H9 (cell line): ENCODE results near the gene ADGRB3. TPM values are rescaled to one million over a fixed set of nuclear protein-coding genes. Genes with fewer than 3 reads are reported as not detected.

Source experiments
- DNase-seq: peaks from one replicate; pipeline ENCODE4 v3.0.0-alpha.2; 2017
- H2AFZ ChIP-seq: one replicate; pipeline ENCODE4 v1.6.1; 2013; ENCODE audit warnings: mild to moderate bottlenecking, low read length, control low read depth, moderate library complexity
- H2AK5ac ChIP-seq: 2 replicates; pipeline ENCODE4 v1.6.1; 2013; ENCODE audit warnings: low read length, control low read depth, mixed read lengths; ENCODE audit not compliant: insufficient read length
- H2BK120ac ChIP-seq: one replicate; pipeline ENCODE4 v1.6.1; 2013; ENCODE audit warnings: low read depth, mild to moderate bottlenecking, low read length, control low read depth, inconsistent platforms; ENCODE audit not compliant: poor library complexity, severe bottlenecking
- H2BK12ac ChIP-seq: 2 replicates; pipeline ENCODE4 v1.6.1; 2013; ENCODE audit warnings: low read length, control low read depth, mixed read lengths, low read depth; ENCODE audit not compliant: insufficient read length
- H2BK15ac ChIP-seq: 2 replicates; pipeline ENCODE4 v1.6.1; 2013; ENCODE audit warnings: low read depth, low read length, control low read depth
- H2BK20ac ChIP-seq: one replicate; pipeline ENCODE4 v1.6.1; 2013; ENCODE audit warnings: low read depth, mild to moderate bottlenecking, low read length, control low read depth, inconsistent platforms; ENCODE audit not compliant: poor library complexity, severe bottlenecking
- H2BK5ac ChIP-seq: 2 replicates; pipeline ENCODE4 v1.6.1; 2013; ENCODE audit warnings: low read length, control low read depth, mixed read lengths; ENCODE audit not compliant: insufficient read length
- H3K14ac ChIP-seq: 2 replicates; pipeline ENCODE4 v1.6.1; 2013; ENCODE audit warnings: low read length, control low read depth; ENCODE audit not compliant: insufficient read depth
- H3K18ac ChIP-seq: 2 replicates; pipeline ENCODE4 v1.6.1; 2013; ENCODE audit warnings: low read depth, mild to moderate bottlenecking, mixed read lengths, low read length, control low read depth; ENCODE audit not compliant: insufficient read length
- H3K23ac ChIP-seq: 2 replicates; pipeline ENCODE4 v1.6.1; 2013; ENCODE audit warnings: low read length, control low read depth, mixed read lengths, low read depth; ENCODE audit not compliant: insufficient read length
- H3K23me2 ChIP-seq: 2 replicates; pipeline ENCODE4 v1.6.1; 2013; ENCODE audit warnings: low read depth, mild to moderate bottlenecking, mixed read lengths, low read length, control low read depth; ENCODE audit not compliant: insufficient read length, poor library complexity, severe bottlenecking
- H3K27ac ChIP-seq: 2 replicates; pipeline ENCODE4 v1.5.1; 2013; ENCODE audit warnings: low read length, control low read depth, mixed read lengths, low read depth; ENCODE audit not compliant: insufficient read length
- H3K27me3 ChIP-seq: 2 replicates; pipeline ENCODE4 v1.6.1; 2013; ENCODE audit warnings: low read length, control low read depth, inconsistent platforms; ENCODE audit not compliant: insufficient read depth
- H3K4ac ChIP-seq: 2 replicates; pipeline ENCODE4 v1.6.1; 2013; ENCODE audit warnings: low read depth, mild to moderate bottlenecking, control low read depth, inconsistent platforms, low read length, moderate library complexity
- H3K4me1 ChIP-seq: 2 replicates; pipeline ENCODE4 v1.6.1; 2013; ENCODE audit warnings: low read length, control low read depth, inconsistent platforms; ENCODE audit not compliant: insufficient read depth
- H3K4me2 ChIP-seq: 2 replicates; pipeline ENCODE4 v1.6.1; 2013; ENCODE audit warnings: low read length, control low read depth, mixed read lengths; ENCODE audit not compliant: insufficient read length, insufficient read depth
- H3K56ac ChIP-seq: 2 replicates; pipeline ENCODE4 v1.6.1; 2013; ENCODE audit warnings: low read depth, mild to moderate bottlenecking, mixed read lengths, low read length, control low read depth; ENCODE audit not compliant: insufficient read length
- H3K79me1 ChIP-seq: 2 replicates; pipeline ENCODE4 v1.6.1; 2013; ENCODE audit warnings: low read depth, mild to moderate bottlenecking, moderate library complexity, low read length, control low read depth, inconsistent platforms; ENCODE audit not compliant: insufficient read depth, poor library complexity, severe bottlenecking
- H3K79me2 ChIP-seq: 2 replicates; pipeline ENCODE4 v1.6.1; 2013; ENCODE audit warnings: low read length, control low read depth, inconsistent platforms; ENCODE audit not compliant: insufficient read depth
- H3K9ac ChIP-seq: 2 replicates; pipeline ENCODE4 v1.6.1; 2013; ENCODE audit warnings: low read length, control low read depth, mixed read lengths; ENCODE audit not compliant: insufficient read length; ENCODE audit errors: extremely low read depth
- H3K9me3 ChIP-seq: one replicate; pipeline ENCODE4 v1.6.1; 2013; ENCODE audit warnings: low read depth, low read length, inconsistent platforms; ENCODE audit not compliant: control insufficient read depth
- H3T11ph ChIP-seq: one replicate; pipeline ENCODE4 v1.6.1; 2013; ENCODE audit warnings: mild to moderate bottlenecking, low read length, control low read depth, inconsistent platforms
- H4K20me1 ChIP-seq: one replicate; pipeline ENCODE4 v1.6.1; 2013; ENCODE audit not compliant: control insufficient read depth, insufficient read length, insufficient read depth
- H4K5ac ChIP-seq: 2 replicates; pipeline ENCODE4 v1.6.1; 2013; ENCODE audit warnings: low read depth, mild to moderate bottlenecking, mixed read lengths, low read length, control low read depth; ENCODE audit not compliant: insufficient read length
- H4K8ac ChIP-seq: replicated peaks from 2 replicates; pipeline ENCODE4 v1.6.1; 2013; ENCODE audit warnings: low read length, control low read depth, mixed read lengths, low read depth; ENCODE audit not compliant: insufficient read length
- H4K91ac ChIP-seq: 2 replicates; pipeline ENCODE4 v1.6.1; 2013; ENCODE audit warnings: low read depth, mild to moderate bottlenecking, moderate library complexity, mixed read lengths, low read length, control low read depth; ENCODE audit not compliant: insufficient read length
- H3K27ac Mint-ChIP-seq, 3 experiments: 2 replicates in 2 of 3; 3 replicates in 1 of 3; pipeline ENCODE4 v1.8.0; 2020 to 2021; ENCODE audit warnings: mixed read lengths in 3 of 3, mild to moderate bottlenecking in 1 of 3, moderate library complexity in 1 of 3
- H3K27me3 Mint-ChIP-seq: 2 replicates; pipeline ENCODE4 v1.8.0; 2021; ENCODE audit warnings: low read depth, mild to moderate bottlenecking, moderate library complexity, mixed read lengths
- H3K36me3 Mint-ChIP-seq, 3 experiments: 2 replicates in 2 of 3; 3 replicates in 1 of 3; pipeline ENCODE4 v1.8.0; 2020 to 2021; ENCODE audit warnings: low read depth in 3 of 3, mixed read lengths in 3 of 3; ENCODE audit not compliant: insufficient read depth in 1 of 3
- H3K4me1 Mint-ChIP-seq, 2 experiments: 2 replicates each; pipeline ENCODE4 v1.8.0; 2020; ENCODE audit warnings: mixed read lengths in 2 of 2
- H3K4me3 Mint-ChIP-seq, 2 experiments: 2 replicates in 1 of 2; 3 replicates in 1 of 2; pipeline ENCODE4 v1.8.0; 2020 to 2021; ENCODE audit warnings: mild to moderate bottlenecking in 2 of 2, mixed read lengths in 2 of 2, moderate library complexity in 1 of 2
- H3K9me3 Mint-ChIP-seq, 2 experiments: 2 replicates in 1 of 2; 3 replicates in 1 of 2; pipeline ENCODE4 v1.8.0; 2020; ENCODE audit warnings: mild to moderate bottlenecking in 2 of 2, mixed read lengths in 2 of 2, moderate library complexity in 1 of 2
- WGBS: extraction: QIAGEN DNeasy Blood & Tissue Kit; methylation state at CpG from one replicate; pipeline ENCODE4 v1.1.7; 2013; ENCODE audit warnings: missing lambda C conversion rate, low lambda C conversion rate, mixed read lengths; ENCODE audit not compliant: insufficient read length; ENCODE audit errors: extremely low coverage; 5-methylcytosine and 5-hydroxymethylcytosine counted together
- total RNA-seq: library from RNA; stranded (reverse); gene quantifications from 2 replicates; pipeline ENCODE4 v1.2.1, GENCODE V29; 2021
- TF ChIP-seq, protein P1 (sequence below): fragments of 200-600 bp; sonication (generic); conservative IDR thresholded peaks from 3 replicates; pipeline ENCODE4 v1.8.0; 2021; ENCODE audit warnings: antibody characterized with exemption, mild to moderate bottlenecking

Gene ADGRB3
- total RNA-seq, 1 experiment from 2014 or later, result 0.37 TPM

- H3K14ac ChIP-seq, result no peak overlapping the region
- H3K27ac Mint-ChIP-seq, result no peak overlapping the region
- no peak overlapping the region for H2BK5ac ChIP-seq
- no peak overlapping the region for H3K23ac ChIP-seq
- no peak overlapping the region for H4K8ac ChIP-seq
- no peaks in the 10 kb centered on the region for H3K36me3 Mint-ChIP-seq
- H2BK20ac ChIP-seq, result no peak overlapping the region
- H3T11ph ChIP-seq, result no peak overlapping the region
- no peak overlapping the region for H3K4me3 Mint-ChIP-seq
- H3K27ac ChIP-seq, result no peak overlapping the region
- no peak overlapping the region for H4K5ac ChIP-seq
- WGBS, result no CpG with 5 or more reads among the region's 3 CpGs
- no peak overlapping the region for H2BK12ac ChIP-seq
- H3K9me3 ChIP-seq, result no peaks in the 10 kb centered on the region
- no peak overlapping the region for H3K18ac ChIP-seq
- no peak overlapping the region for H2BK15ac ChIP-seq
- H3K4me1 Mint-ChIP-seq, result no peaks in the 10 kb centered on the region
- H3K4me2 ChIP-seq, result no peak overlapping the region
- no peaks in the 10 kb centered on the region for H3K9me3 Mint-ChIP-seq
- no peak overlapping the region for H2BK120ac ChIP-seq
- no peak overlapping the region for H2AFZ ChIP-seq
- DNase-seq, result no peak
- H2AK5ac ChIP-seq, result no peak overlapping the region
- no peak overlapping the region for H3K9ac ChIP-seq
- H3K27me3 Mint-ChIP-seq, result no peaks in the 10 kb centered on the region
- no peaks in the 10 kb centered on the region for H3K79me1 ChIP-seq
- H3K4me1 ChIP-seq, result no peaks in the 10 kb centered on the region
- H3K4ac ChIP-seq, result no peak overlapping the region
- H3K27me3 ChIP-seq, result no peaks in the 10 kb centered on the region
- no peaks in the 10 kb centered on the region for H3K23me2 ChIP-seq
- no peak overlapping the region for H4K91ac ChIP-seq
- no peak overlapping the region for H3K56ac ChIP-seq
- no peaks in the 10 kb centered on the region for H4K20me1 ChIP-seq
- TF ChIP-seq, protein P1, sequence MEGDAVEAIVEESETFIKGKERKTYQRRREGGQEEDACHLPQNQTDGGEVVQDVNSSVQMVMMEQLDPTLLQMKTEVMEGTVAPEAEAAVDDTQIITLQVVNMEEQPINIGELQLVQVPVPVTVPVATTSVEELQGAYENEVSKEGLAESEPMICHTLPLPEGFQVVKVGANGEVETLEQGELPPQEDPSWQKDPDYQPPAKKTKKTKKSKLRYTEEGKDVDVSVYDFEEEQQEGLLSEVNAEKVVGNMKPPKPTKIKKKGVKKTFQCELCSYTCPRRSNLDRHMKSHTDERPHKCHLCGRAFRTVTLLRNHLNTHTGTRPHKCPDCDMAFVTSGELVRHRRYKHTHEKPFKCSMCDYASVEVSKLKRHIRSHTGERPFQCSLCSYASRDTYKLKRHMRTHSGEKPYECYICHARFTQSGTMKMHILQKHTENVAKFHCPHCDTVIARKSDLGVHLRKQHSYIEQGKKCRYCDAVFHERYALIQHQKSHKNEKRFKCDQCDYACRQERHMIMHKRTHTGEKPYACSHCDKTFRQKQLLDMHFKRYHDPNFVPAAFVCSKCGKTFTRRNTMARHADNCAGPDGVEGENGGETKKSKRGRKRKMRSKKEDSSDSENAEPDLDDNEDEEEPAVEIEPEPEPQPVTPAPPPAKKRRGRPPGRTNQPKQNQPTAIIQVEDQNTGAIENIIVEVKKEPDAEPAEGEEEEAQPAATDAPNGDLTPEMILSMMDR, result no peak
- no peaks in the 10 kb centered on the region for H3K79me2 ChIP-seq
Observed at GRCh38 chr6:69370763-69371162, 735.7 kb downstream of the ADGRB3 start.
